ENCODE results near the gene CDH5. TPM values are rescaled to one million over a fixed set of nuclear protein-coding genes. Genes with fewer than 3 reads are reported as not detected.

The CDH5 gene
- total RNA-seq, 1 experiment from 2014 or later, result 0.28 TPM

DNA sequence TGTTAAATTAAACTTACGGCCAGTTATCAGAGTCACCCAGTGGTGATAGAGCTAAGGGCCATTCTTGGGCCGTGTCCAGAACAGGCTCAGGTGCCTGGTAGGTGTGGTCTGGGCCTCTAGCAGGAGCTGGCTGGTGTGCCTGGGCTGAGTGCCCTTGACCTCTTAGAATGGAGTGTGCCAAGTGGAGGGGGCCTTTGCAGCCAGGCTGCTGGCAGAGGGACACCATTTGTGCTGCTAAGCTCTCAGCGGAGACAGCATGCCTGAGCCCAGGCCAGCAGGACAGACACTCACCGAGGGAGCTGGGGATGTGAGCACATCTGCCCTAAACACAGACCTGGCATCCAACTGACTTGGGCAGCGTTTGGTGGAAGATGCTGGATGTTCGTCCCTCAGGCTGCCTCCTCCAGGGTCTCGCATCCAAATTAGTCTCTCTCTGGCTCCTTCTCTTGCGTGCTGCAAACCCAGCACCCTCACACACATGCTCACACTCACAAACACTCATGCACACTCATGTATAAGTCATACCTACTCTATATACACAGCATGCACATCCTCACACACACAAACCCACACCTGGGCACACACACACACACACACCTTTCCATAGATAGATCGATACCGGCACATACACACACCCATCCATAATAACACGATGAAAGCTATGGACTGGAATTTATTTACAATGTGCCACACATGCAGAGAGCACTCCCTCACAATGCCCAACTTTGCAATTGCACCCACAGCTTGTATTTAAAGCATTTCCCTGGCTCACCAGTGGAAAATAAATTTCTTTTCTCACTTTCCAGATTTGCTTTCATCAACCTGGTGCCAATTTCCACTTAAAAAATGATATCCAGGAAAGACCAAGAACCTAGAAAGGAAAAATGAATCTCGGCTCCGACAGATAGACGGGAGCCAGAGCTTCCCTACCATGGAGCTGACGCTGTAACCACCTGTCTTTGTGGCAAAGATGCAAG lies 33.6 kb upstream of the CDH5 start:
- Mint-ChIP-seq H3K4me1 (0 out of 2 replicates have a peak, but pooled peaks cover 4% of the 10 kb centered on the region), H3K4me3 (no peak overlapping the region), H3K27me3 (ENCODE audit: low read depth) (peaks cover 5% of the 10 kb centered on the region), H3K27ac (no peak overlapping the region), H3K9me3 (peaks cover 18% of the 10 kb centered on the region), H3K36me3 (no peaks in the 10 kb centered on the region; the same call in 1 of the 2 replicates)
- DNase-seq (ENCODE audit: low spot score), result no peak
- ChIA-PET POLR2A (no interaction called here), CTCF (interaction anchor here (3.1 kb wide), 1 partner anchor 10 kb away, joined by 22 read pairs; no protein-coding TSS in a partner anchor)
- no peak for ATAC-seq
- TF ChIP-seq SP1 (CRISPR knock-in tag; conservative IDR thresholded peaks at IDR 0.05) (no peak), JAZF1 (CRISPR knock-in tag; IDR thresholded peaks at IDR 0.05) (no peak), HMGA2 (CRISPR knock-in tag; IDR thresholded peaks at IDR 0.05) (no peak), ETV6 (CRISPR knock-in tag; IDR thresholded peaks at IDR 0.05) (no peak), IRF2 (CRISPR knock-in tag; IDR thresholded peaks at IDR 0.05; ENCODE audit: borderline replicate concordance, low read depth) (no peak), NFE2L1 (CRISPR knock-in tag; IDR thresholded peaks at IDR 0.05) (no peak), CBFB (CRISPR knock-in tag; IDR thresholded peaks at IDR 0.05; ENCODE audit: low read depth) (no peak), ZNF423 (CRISPR knock-in tag; IDR thresholded peaks at IDR 0.05) (no peak), ZNF263 (CRISPR knock-in tag; IDR thresholded peaks at IDR 0.05; ENCODE audit: low read depth) (no peak), KAT7 (CRISPR knock-in tag; IDR thresholded peaks at IDR 0.05; ENCODE audit: borderline replicate concordance) (no peak), TP53 (CRISPR knock-in tag; IDR thresholded peaks at IDR 0.05) (no peak)
- TF ChIP-seq, protein P1, sequence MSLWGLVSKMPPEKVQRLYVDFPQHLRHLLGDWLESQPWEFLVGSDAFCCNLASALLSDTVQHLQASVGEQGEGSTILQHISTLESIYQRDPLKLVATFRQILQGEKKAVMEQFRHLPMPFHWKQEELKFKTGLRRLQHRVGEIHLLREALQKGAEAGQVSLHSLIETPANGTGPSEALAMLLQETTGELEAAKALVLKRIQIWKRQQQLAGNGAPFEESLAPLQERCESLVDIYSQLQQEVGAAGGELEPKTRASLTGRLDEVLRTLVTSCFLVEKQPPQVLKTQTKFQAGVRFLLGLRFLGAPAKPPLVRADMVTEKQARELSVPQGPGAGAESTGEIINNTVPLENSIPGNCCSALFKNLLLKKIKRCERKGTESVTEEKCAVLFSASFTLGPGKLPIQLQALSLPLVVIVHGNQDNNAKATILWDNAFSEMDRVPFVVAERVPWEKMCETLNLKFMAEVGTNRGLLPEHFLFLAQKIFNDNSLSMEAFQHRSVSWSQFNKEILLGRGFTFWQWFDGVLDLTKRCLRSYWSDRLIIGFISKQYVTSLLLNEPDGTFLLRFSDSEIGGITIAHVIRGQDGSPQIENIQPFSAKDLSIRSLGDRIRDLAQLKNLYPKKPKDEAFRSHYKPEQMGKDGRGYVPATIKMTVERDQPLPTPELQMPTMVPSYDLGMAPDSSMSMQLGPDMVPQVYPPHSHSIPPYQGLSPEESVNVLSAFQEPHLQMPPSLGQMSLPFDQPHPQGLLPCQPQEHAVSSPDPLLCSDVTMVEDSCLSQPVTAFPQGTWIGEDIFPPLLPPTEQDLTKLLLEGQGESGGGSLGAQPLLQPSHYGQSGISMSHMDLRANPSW (CRISPR knock-in tag; conservative IDR thresholded peaks at IDR 0.05; ENCODE audit: low read depth), result no peak
- TF ChIP-seq, protein P2, sequence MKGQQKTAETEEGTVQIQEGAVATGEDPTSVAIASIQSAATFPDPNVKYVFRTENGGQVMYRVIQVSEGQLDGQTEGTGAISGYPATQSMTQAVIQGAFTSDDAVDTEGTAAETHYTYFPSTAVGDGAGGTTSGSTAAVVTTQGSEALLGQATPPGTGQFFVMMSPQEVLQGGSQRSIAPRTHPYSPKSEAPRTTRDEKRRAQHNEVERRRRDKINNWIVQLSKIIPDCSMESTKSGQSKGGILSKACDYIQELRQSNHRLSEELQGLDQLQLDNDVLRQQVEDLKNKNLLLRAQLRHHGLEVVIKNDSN (CRISPR knock-in tag; IDR thresholded peaks at IDR 0.05), result no peak
- TF ChIP-seq, protein P3, sequence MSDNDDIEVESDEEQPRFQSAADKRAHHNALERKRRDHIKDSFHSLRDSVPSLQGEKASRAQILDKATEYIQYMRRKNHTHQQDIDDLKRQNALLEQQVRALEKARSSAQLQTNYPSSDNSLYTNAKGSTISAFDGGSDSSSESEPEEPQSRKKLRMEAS (CRISPR knock-in tag; IDR thresholded peaks at IDR 0.05), result no peak
- TF ChIP-seq, protein P4, sequence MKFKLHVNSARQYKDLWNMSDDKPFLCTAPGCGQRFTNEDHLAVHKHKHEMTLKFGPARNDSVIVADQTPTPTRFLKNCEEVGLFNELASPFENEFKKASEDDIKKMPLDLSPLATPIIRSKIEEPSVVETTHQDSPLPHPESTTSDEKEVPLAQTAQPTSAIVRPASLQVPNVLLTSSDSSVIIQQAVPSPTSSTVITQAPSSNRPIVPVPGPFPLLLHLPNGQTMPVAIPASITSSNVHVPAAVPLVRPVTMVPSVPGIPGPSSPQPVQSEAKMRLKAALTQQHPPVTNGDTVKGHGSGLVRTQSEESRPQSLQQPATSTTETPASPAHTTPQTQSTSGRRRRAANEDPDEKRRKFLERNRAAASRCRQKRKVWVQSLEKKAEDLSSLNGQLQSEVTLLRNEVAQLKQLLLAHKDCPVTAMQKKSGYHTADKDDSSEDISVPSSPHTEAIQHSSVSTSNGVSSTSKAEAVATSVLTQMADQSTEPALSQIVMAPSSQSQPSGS (CRISPR knock-in tag; IDR thresholded peaks at IDR 0.05; ENCODE audit: borderline replicate concordance, low read depth), result no peak
- TF ChIP-seq, protein P5, sequence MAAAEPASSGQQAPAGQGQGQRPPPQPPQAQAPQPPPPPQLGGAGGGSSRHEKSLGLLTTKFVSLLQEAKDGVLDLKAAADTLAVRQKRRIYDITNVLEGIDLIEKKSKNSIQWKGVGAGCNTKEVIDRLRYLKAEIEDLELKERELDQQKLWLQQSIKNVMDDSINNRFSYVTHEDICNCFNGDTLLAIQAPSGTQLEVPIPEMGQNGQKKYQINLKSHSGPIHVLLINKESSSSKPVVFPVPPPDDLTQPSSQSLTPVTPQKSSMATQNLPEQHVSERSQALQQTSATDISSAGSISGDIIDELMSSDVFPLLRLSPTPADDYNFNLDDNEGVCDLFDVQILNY (CRISPR knock-in tag; IDR thresholded peaks at IDR 0.05), result no peak
- TF ChIP-seq, protein P6, sequence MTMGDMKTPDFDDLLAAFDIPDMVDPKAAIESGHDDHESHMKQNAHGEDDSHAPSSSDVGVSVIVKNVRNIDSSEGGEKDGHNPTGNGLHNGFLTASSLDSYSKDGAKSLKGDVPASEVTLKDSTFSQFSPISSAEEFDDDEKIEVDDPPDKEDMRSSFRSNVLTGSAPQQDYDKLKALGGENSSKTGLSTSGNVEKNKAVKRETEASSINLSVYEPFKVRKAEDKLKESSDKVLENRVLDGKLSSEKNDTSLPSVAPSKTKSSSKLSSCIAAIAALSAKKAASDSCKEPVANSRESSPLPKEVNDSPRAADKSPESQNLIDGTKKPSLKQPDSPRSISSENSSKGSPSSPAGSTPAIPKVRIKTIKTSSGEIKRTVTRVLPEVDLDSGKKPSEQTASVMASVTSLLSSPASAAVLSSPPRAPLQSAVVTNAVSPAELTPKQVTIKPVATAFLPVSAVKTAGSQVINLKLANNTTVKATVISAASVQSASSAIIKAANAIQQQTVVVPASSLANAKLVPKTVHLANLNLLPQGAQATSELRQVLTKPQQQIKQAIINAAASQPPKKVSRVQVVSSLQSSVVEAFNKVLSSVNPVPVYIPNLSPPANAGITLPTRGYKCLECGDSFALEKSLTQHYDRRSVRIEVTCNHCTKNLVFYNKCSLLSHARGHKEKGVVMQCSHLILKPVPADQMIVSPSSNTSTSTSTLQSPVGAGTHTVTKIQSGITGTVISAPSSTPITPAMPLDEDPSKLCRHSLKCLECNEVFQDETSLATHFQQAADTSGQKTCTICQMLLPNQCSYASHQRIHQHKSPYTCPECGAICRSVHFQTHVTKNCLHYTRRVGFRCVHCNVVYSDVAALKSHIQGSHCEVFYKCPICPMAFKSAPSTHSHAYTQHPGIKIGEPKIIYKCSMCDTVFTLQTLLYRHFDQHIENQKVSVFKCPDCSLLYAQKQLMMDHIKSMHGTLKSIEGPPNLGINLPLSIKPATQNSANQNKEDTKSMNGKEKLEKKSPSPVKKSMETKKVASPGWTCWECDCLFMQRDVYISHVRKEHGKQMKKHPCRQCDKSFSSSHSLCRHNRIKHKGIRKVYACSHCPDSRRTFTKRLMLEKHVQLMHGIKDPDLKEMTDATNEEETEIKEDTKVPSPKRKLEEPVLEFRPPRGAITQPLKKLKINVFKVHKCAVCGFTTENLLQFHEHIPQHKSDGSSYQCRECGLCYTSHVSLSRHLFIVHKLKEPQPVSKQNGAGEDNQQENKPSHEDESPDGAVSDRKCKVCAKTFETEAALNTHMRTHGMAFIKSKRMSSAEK (CRISPR knock-in tag; IDR thresholded peaks at IDR 0.05; ENCODE audit: borderline replicate concordance), result no peak
- TF ChIP-seq, protein P7, sequence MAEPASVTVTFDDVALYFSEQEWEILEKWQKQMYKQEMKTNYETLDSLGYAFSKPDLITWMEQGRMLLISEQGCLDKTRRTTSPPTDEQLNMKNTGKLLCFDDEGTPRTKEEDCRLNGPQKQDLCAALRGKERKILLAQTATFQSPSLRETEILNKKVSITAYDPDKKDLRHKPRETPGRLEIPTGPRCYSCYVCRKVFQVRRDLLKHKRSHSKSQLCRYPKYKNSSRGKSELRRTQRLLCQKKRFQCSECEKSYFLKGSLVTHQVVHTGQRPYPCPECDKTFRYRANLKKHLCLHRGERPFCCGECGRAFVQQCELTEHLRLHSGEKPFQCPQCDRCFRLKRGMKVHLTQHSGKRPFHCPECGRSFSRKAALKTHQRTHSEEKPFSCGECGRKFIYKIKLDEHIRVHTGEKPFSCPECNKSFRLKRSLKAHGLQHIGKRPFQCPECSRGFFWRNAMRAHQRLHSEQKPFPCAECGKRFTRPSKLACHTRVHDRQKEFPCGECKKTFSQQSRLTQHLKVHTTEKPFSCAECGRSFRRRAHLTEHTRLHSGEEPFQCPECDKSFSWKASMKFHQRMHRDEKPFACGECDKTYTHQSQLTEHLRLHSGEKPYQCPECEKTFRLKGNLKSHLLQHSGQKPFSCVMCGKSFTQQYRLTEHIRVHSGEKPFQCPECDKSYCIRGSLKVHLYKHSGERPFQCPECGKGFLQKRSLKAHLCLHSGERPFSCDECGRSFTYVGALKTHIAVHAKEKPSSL (CRISPR knock-in tag; conservative IDR thresholded peaks at IDR 0.05), result no peak
- TF ChIP-seq, protein P8, sequence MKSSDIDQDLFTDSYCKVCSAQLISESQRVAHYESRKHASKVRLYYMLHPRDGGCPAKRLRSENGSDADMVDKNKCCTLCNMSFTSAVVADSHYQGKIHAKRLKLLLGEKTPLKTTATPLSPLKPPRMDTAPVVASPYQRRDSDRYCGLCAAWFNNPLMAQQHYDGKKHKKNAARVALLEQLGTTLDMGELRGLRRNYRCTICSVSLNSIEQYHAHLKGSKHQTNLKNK (CRISPR knock-in tag; IDR thresholded peaks at IDR 0.05), result no peak
- TF ChIP-seq, protein P9, sequence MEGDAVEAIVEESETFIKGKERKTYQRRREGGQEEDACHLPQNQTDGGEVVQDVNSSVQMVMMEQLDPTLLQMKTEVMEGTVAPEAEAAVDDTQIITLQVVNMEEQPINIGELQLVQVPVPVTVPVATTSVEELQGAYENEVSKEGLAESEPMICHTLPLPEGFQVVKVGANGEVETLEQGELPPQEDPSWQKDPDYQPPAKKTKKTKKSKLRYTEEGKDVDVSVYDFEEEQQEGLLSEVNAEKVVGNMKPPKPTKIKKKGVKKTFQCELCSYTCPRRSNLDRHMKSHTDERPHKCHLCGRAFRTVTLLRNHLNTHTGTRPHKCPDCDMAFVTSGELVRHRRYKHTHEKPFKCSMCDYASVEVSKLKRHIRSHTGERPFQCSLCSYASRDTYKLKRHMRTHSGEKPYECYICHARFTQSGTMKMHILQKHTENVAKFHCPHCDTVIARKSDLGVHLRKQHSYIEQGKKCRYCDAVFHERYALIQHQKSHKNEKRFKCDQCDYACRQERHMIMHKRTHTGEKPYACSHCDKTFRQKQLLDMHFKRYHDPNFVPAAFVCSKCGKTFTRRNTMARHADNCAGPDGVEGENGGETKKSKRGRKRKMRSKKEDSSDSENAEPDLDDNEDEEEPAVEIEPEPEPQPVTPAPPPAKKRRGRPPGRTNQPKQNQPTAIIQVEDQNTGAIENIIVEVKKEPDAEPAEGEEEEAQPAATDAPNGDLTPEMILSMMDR (IDR thresholded peaks at IDR 0.05), result no peak

Data from WTC11 (cell line).